Measurements from ENCODE around the gene PTPRK. TPM values are rescaled to one million over a fixed set of nuclear protein-coding genes. Genes with fewer than 3 reads are reported as not detected.

PTPRK gene
- total RNA-seq, 4 donors from 2014 or later, result 88.0 to 187 (median 136) TPM

DNA sequence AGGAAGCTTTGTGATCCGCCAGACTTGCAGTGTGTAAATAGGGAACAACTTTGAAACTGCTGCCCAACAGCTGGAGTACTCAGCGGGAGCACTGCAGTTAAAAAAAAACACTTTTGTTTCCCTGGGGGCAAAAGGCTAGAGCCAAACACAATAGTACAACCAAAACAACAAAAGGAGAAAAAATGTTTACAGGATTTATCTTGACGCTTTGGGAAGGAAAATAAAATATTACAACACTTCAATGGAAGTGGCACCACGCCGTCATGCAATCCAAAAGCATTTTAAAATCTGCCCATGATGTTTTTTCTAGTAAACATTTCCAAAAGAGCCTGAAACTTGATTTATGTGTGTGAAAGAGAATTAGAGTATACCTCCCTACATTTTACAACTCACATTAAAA, 26.0 kb downstream of the PTPRK start:
- no peaks in the 10 kb centered on the region for H3K9me3 ChIP-seq
- no peak for DNase-seq
- intact Hi-C loops (cut with DNase I; ENCODE audit: low total_unique reads), result no loop called here
- peaks cover 20 to 85% (median 58%) of the 10 kb centered on the region in 4 donors for H3K4me1 ChIP-seq
- H3K4me3 ChIP-seq, result no peak overlapping the region
- no peaks in the 10 kb centered on the region for H3K27me3 ChIP-seq
- 32 to 39% methylated on average over 5 of the region's 5 CpGs for WGBS, 2 donors (ENCODE audit: low coverage in 1 of 2)
- H3K36me3 ChIP-seq, result no peaks in the 10 kb centered on the region
- TF ChIP-seq EP300 (IDR thresholded peaks at IDR 0.05; ENCODE audit: low read depth), result no peak
- TF ChIP-seq POLR2AphosphoS5 (IDR thresholded peaks at IDR 0.05), result no peak
- TF ChIP-seq POLR2A (IDR thresholded peaks at IDR 0.05), result no peak
- TF ChIP-seq, protein P1, sequence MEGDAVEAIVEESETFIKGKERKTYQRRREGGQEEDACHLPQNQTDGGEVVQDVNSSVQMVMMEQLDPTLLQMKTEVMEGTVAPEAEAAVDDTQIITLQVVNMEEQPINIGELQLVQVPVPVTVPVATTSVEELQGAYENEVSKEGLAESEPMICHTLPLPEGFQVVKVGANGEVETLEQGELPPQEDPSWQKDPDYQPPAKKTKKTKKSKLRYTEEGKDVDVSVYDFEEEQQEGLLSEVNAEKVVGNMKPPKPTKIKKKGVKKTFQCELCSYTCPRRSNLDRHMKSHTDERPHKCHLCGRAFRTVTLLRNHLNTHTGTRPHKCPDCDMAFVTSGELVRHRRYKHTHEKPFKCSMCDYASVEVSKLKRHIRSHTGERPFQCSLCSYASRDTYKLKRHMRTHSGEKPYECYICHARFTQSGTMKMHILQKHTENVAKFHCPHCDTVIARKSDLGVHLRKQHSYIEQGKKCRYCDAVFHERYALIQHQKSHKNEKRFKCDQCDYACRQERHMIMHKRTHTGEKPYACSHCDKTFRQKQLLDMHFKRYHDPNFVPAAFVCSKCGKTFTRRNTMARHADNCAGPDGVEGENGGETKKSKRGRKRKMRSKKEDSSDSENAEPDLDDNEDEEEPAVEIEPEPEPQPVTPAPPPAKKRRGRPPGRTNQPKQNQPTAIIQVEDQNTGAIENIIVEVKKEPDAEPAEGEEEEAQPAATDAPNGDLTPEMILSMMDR (IDR thresholded peaks at IDR 0.05), result no peak
- peak overlapping the region; percentile 4 to 62 (median 46) for H3K27ac ChIP-seq
- in situ Hi-C loops (cut with MboI; ENCODE audit: low pct_ligation_motif_present in 1 of 4, low pct_unique_long_range_greater_than_20kb in 1 of 4, low sequenced_read_pairs in 3 of 4), result no loop called here

DNA sequence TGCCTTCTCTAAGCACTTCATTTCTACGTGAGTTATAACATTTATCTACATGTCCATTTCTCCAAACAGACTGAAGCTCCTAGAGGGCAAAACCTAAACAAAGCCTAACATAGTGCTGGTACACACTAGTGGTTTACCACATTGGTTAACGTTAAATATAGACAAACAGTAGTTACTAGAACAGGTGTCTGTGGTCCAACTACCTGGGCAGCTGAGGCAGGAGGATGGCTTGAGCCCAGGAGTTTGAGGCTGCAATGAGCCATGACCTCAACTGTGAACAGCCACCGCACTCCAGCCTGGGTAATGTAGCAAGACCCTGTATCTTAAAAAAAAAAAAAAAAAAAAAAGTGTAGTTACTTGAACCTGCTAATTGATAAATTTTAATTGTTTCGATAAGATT, 26.5 kb downstream of the PTPRK start:
- intact Hi-C loops (cut with DNase I; ENCODE audit: low total_unique reads), result no loop called here
- no peaks in the 10 kb centered on the region for H3K9me3 ChIP-seq
- TF ChIP-seq EP300 (IDR thresholded peaks at IDR 0.05; ENCODE audit: low read depth) (no peak), POLR2AphosphoS5 (IDR thresholded peaks at IDR 0.05) (no peak)
- TF ChIP-seq, protein P1 (IDR thresholded peaks at IDR 0.05), result no peak
- no peak for DNase-seq
- in situ Hi-C loops (cut with MboI; ENCODE audit: low pct_ligation_motif_present in 1 of 4, low pct_unique_long_range_greater_than_20kb in 1 of 4, low sequenced_read_pairs in 3 of 4), result no loop called here
- peaks cover 20 to 82% (median 54%) of the 10 kb centered on the region in 4 donors for H3K4me1 ChIP-seq
- no peak overlapping the region for H3K4me3 ChIP-seq
- WGBS, 2 donors (ENCODE audit: low coverage in 1 of 2), result 51 to 55% methylated on average over 4 of the region's 4 CpGs
- H3K36me3 ChIP-seq, result no peaks in the 10 kb centered on the region
- H3K27ac ChIP-seq, result peak overlapping the region in 2 of 4 donors; percentile 34 to 59
- H3K27me3 ChIP-seq, result no peaks in the 10 kb centered on the region

DNA sequence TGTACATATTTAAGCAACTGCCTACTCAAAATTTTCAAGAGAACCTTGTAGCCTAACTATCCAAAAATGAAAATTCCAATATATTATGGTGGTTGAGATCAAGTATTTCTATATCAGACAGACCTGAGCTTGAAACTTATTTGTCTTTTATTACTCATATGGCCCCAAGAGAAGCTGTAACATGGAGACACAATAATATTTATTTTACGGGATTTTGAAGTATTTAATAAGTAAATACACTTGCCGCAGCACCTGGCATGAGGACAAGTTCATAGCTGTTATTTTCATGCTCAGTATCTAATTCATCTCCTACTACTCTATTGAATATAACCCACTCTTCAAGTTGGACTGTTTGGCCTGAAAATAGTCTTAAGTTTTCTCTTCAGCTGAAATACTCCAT, 28.0 kb downstream of the PTPRK start:
- TF ChIP-seq EP300 (IDR thresholded peaks at IDR 0.05; ENCODE audit: low read depth), result no peak
- TF ChIP-seq, protein P1 (IDR thresholded peaks at IDR 0.05), result no peak
- TF ChIP-seq POLR2AphosphoS5 (IDR thresholded peaks at IDR 0.05), result no peak
- TF ChIP-seq POLR2A (IDR thresholded peaks at IDR 0.05), result no peak
- in situ Hi-C loops (cut with MboI; ENCODE audit: low pct_ligation_motif_present in 1 of 4, low pct_unique_long_range_greater_than_20kb in 1 of 4, low sequenced_read_pairs in 3 of 4) (no loop called here), intact Hi-C loops (cut with DNase I; ENCODE audit: low total_unique reads) (no loop called here)
- 19 to 41% methylated on average over 2 of the region's 2 CpGs for WGBS, 2 donors (ENCODE audit: low coverage in 1 of 2)
- H3K4me1 ChIP-seq, result peaks cover 20 to 75% (median 39%) of the 10 kb centered on the region in 4 donors
- H3K4me3 ChIP-seq, result peak overlapping the region in 1 of 4 donors; percentile 42
- H3K27me3 ChIP-seq, result no peaks in the 10 kb centered on the region
- DNase-seq, result no peak
- H3K36me3 ChIP-seq, result no peaks in the 10 kb centered on the region
- peak overlapping the region; percentile 76 to 85 (median 81) for H3K27ac ChIP-seq
- no peaks in the 10 kb centered on the region for H3K9me3 ChIP-seq

DNA sequence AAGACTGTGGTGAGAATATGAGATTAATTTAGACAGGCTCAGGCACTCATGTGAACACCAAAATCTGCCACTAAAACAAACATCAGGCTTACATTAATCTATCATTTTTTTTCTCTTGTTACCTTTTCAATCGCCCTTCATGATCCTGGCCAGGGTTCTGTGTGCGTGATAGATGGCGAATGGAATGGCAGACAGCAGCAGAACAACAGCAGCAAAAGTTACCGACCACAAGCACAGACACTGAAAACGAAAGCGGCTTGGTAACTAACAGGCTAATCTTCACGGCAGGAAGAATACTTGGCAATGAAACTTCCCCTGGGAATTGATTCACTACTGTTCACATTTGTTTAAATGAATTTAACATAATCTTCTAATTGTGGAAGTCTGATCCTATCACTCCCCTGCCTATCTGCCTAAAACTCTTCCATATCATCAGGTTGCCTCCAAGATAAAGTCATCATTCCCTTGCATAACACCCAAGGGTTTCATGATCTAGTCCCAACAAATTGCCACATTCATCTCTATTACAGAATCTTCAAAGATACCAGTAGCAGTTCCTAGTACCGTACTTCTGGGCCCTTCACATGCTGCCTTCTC, 28.7 kb downstream of the PTPRK start:
- intact Hi-C loops (cut with DNase I; ENCODE audit: low total_unique reads), result no loop called here
- Histone ChIP-seq H3K36me3 (no peaks in the 10 kb centered on the region), H3K4me1 (peaks cover 16 to 70% (median 34%) of the 10 kb centered on the region in 4 donors), H3K27ac (peak overlapping the region; percentile 76 to 85 (median 81)), H3K9me3 (no peaks in the 10 kb centered on the region), H3K4me3 (peak overlapping the region in 3 of 4 donors; percentile 17 to 42 (median 26)), H3K27me3 (no peaks in the 10 kb centered on the region)
- in situ Hi-C loops (cut with MboI; ENCODE audit: low pct_ligation_motif_present in 1 of 4, low pct_unique_long_range_greater_than_20kb in 1 of 4, low sequenced_read_pairs in 3 of 4), result no loop called here
- WGBS, 2 donors (ENCODE audit: low coverage in 1 of 2), result 16 to 36% methylated on average over 4 to 8 of the region's 8 CpGs
- DNase-seq, result no peak
- TF ChIP-seq EP300 (IDR thresholded peaks at IDR 0.05; ENCODE audit: low read depth) (no peak), POLR2AphosphoS5 (IDR thresholded peaks at IDR 0.05) (no peak), POLR2A (IDR thresholded peaks at IDR 0.05) (no peak)
- TF ChIP-seq, protein P1 (IDR thresholded peaks at IDR 0.05), result no peak

Measured in transverse colon (tissue), 4 donors.